Choroid plexus epithelial cell (primary cell): ENCODE data around the gene RBM28.

Experiments
- DNase-seq: peaks from one replicate; pipeline ENCODE4 v3.0.0-alpha.2; 2010; ENCODE audit warnings: low read depth
- H3K4me3 ChIP-seq: 2 replicates; pipeline ENCODE4 v1.5.1; 2011; ENCODE audit warnings: low read depth, mild to moderate bottlenecking, control low read depth, low read length, moderate library complexity
- TF ChIP-seq, protein P1 (sequence below): conservative IDR thresholded peaks from 2 replicates; pipeline ENCODE4 v1.5.1; 2011; ENCODE audit warnings: low read depth, mild to moderate bottlenecking, control low read depth, inconsistent platforms, low read length, moderate library complexity

Gene RBM28

DNA sequence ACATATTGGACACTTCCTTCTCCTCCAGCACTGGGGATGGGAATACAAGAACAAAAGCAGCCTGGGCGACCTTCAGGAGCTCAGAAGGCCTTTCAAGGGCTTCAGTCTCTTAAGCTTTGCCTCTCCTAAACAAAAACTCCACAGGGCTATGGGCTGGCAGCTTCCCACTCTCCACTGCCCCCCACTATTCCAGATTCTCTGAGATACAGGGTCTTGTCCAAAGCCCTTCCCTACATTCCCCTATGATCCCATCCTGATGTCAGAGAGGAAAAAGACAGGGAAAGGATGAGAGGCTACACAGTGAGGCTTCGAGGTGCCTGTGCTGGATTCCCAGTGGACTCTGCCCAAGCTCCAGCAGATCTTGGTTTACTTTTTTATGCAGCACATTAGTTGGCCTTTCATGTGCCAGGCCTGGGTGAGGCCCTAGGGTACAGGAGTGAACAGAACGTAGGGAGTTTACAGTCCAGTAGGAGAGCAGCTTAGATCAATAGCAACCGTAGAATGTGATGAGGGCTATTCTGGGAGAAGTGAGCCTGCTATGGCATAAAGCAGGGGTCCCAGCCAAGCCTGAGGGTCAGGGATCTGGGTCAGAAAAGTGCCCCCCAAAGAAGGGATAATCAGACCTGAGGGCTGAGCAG, 69.3 kb downstream of the RBM28 start:
- DNase-seq, result no peak
- no peak overlapping the region for H3K4me3 ChIP-seq
- TF ChIP-seq, protein P1, sequence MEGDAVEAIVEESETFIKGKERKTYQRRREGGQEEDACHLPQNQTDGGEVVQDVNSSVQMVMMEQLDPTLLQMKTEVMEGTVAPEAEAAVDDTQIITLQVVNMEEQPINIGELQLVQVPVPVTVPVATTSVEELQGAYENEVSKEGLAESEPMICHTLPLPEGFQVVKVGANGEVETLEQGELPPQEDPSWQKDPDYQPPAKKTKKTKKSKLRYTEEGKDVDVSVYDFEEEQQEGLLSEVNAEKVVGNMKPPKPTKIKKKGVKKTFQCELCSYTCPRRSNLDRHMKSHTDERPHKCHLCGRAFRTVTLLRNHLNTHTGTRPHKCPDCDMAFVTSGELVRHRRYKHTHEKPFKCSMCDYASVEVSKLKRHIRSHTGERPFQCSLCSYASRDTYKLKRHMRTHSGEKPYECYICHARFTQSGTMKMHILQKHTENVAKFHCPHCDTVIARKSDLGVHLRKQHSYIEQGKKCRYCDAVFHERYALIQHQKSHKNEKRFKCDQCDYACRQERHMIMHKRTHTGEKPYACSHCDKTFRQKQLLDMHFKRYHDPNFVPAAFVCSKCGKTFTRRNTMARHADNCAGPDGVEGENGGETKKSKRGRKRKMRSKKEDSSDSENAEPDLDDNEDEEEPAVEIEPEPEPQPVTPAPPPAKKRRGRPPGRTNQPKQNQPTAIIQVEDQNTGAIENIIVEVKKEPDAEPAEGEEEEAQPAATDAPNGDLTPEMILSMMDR, result no peak

DNA sequence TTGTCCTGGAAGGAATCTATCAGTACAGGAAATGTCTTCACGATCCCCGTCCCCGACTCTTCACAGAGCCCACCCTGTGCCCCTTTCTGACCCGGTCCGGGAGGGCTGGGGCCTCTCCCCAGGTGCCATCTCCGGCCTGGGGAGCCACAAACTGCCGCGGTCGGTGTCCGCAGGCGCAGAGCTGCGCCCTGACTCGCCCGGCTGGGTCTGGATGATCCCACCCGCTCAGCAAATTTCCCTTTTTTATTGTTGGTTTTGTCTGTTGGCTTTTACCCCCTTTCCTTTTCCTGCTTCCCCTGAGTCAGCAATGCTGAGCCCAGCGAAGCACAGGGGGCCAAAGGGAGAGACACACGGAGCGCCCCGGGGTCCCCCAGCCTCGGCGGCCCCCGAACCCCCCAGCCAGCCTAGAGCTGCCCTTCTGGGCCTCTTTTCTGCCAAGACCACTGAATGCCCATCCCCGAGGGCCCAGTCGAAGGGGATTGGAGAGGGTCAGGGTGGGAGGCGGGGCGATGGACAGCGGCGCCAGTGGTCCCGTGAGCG, 71.7 kb downstream of the RBM28 start:
- TF ChIP-seq, protein P1, result no peak
- DNase-seq, result no peak
- peak overlapping the region; percentile 34 for H3K4me3 ChIP-seq

DNA sequence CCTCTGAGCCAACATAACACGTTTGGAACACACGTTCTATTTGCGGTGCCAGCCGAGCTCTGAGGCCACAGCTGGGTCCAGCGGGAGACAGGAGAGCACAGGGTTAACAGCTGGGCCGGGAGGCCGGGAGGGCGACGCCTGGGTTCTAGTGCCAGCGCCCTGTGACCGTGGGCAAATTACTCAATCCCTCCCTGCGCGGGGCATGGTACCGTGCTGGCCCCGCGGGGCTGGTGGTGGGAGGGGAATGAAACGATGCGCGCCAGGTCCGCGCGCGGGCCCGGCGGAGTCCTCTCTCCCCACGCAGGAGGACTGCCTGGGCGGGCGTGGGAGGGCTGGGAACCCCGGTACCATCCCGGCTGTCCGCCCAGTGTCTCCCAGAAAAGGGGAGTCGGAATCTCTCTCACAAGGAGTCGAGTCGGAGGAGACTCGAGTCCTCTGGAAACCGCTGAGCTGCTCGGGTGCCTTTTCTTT, 72.2 kb downstream of the RBM28 start:
- H3K4me3 ChIP-seq, result peak overlapping the region; percentile 34
- TF ChIP-seq, protein P1, result no peak
- DNase-seq, result no peak

DNA sequence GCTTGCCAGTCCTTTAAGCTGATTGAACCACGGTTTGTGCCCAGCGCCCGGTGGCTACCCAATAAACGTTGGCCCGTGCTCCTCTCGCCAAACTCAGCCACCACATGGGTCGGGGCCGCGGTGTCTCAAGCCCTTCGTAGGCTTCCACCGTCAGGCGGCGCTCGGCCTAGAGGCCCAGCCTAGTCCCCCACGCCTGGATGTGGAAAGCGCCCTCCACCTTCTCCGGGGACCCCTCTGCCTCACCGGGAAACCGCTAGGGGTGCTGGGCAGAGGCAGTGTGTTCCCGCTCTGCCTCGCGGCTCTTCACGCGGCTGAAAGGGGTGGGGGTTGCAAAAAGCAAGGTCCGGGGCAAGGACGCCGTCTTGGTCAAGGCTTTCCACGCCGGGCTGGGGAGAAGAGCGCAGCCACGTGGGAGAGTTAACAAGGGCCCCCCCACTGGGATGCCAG, 72.9 kb downstream of the RBM28 start:
- TF ChIP-seq, protein P1, result peak; percentile 44
- no peak overlapping the region for H3K4me3 ChIP-seq

DNA sequence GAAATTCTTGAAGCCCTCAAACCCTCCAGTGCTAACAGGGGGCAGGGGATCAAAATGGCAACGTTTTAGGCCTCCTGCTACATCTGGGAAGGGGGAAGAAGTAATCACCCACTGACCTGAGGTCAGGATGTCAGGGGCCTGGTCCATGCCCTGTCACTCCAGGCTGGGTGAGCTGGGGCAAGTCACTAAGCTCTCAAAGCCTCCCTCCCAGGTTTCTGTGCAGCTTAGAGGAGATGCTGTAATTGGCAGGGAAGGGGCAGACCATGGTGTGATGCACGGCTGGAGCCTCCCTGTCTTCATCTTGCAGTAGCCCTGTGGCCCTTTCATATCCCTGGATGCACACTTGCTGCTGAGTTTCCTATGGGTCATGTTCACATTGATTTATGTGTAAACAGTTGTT, 75.5 kb downstream of the RBM28 start:
- H3K4me3 ChIP-seq, result no peak overlapping the region
- TF ChIP-seq, protein P1, result no peak
- DNase-seq, result no peak

More for the DNA sequence above, 72.9 kb downstream of the RBM28 start:
- no peak for DNase-seq

DNA sequence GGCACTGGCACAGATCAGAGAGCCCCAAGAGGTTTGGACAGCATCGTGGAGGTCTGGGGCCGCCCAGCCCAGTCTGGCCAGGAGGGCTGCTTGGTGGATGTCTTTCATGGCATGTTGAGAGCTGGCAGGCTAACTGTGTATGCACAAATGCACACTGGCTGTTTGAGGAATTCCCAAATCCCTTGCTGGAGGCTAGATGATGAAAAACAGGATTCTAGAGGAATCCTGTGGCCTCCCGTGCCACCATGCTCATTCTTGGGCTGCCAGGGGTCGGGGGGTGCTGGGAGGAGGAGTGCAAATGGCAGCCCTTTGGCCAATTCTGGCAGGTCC, 76.1 kb downstream of the RBM28 start:
- no peak for DNase-seq
- H3K4me3 ChIP-seq, result peak overlapping the region; percentile 47
- TF ChIP-seq, protein P1, result no peak
